Tibial nerve (tissue), 4 donors: ENCODE measurements around the gene FOXE3. TPM values are rescaled to one million over a fixed set of nuclear protein-coding genes. Genes with fewer than 3 reads are reported as not detected.
"Not testable (repeated sequence)": the region's sequence is repeated elsewhere in the genome, so short reads cannot be mapped to it uniquely, and the experiment has no call there.

Source experiments
- DNase-seq, 2 donors: peaks; one replicate each; pipeline ENCODE4 v3.0.0-alpha.2; 2019; ENCODE audit warnings: low spot score in 2 of 2
- H3K27ac ChIP-seq, 4 donors: fragments of 200-600 bp; sonication (generic) in 3 of 4; one replicate each; pipeline ENCODE4 v1.5.1; 2017 to 2019; ENCODE audit warnings: mild to moderate bottlenecking in 1 of 4
- H3K27me3 ChIP-seq, 2 donors: fragments of 200-600 bp; sonication (generic) in 1 of 2; one replicate each; pipeline versions ENCODE4 v1.5.1 to v1.6.0; 2017 to 2019
- H3K36me3 ChIP-seq, 3 donors: fragments of 200-600 bp; sonication (generic); one replicate each; pipeline ENCODE4 v1.5.1; 2018 to 2019
- H3K4me1 ChIP-seq, 4 donors: fragments of 200-600 bp; sonication (generic) in 3 of 4; one replicate each; pipeline ENCODE4 v1.5.1; 2017 to 2019
- H3K4me3 ChIP-seq, 4 donors: fragments of 200-600 bp; sonication (generic) in 3 of 4; one replicate each; pipeline ENCODE4 v1.5.1; 2017 to 2019; ENCODE audit warnings: mild to moderate bottlenecking in 1 of 4, moderate library complexity in 1 of 4
- H3K9me3 ChIP-seq, 4 donors: fragments of 200-600 bp; sonication (generic) in 3 of 4; one replicate each; pipeline ENCODE4 v1.5.1; 2017 to 2019
- CTCF ChIP-seq, 5 experiments: fragments of 200-600 bp in 3 of 5; fragments of 450-650 bp in 2 of 5; sonication (generic) in 3 of 5; IDR thresholded peaks; one replicate each; pipeline ENCODE4 v1.5.1; 2016 to 2019; ENCODE audit warnings: antibody characterized with exemption in 5 of 5, mild to moderate bottlenecking in 3 of 5, moderate library complexity in 2 of 5
- EP300 ChIP-seq, 2 donors: sonication (generic); formaldehyde crosslinking; IDR thresholded peaks; one replicate each; pipeline ENCODE4 v1.6.1; 2017; ENCODE audit warnings: antibody characterized with exemption in 2 of 2, mild to moderate bottlenecking in 1 of 2
- POLR2A ChIP-seq, 2 donors: fragments of 450-650 bp; IDR thresholded peaks; one replicate each; pipeline ENCODE4 v1.6.1; 2017; ENCODE audit warnings: antibody characterized with exemption in 2 of 2, mild to moderate bottlenecking in 2 of 2, moderate library complexity in 2 of 2
- WGBS, 2 donors: methylation state at CpG; one replicate each; pipeline ENCODE4 v1.1.5; 2018; 5-methylcytosine and 5-hydroxymethylcytosine counted together
- total RNA-seq, 4 donors: library from RNA; depleted of rRNA; stranded (reverse); fragments of >200 nt; gene quantifications; one replicate each; pipeline ENCODE4 v1.1.0, GENCODE V29; 2016

Gene FOXE3
- total RNA-seq, 4 donors from 2014 or later, result 0.21 to 0.98 TPM; not detected in 2

GRCh38 chr1:47452426-47452825 is 36.3 kb downstream of the FOXE3 start:
- TF ChIP-seq EP300 (IDR thresholded peaks at IDR 0.05) (no peak), POLR2A (IDR thresholded peaks at IDR 0.05) (no peak), CTCF (IDR thresholded peaks at IDR 0.05) (no peak)

GRCh38 chr1:47453910-47454309 is 37.8 kb downstream of the FOXE3 start:
- DNase-seq, H3K36me3 ChIP-seq, H3K4me3 ChIP-seq, H3K9me3 ChIP-seq, H3K27ac ChIP-seq: not testable (repeated sequence)
- peaks cover 0 to 18% (median 0%) of the 10 kb centered on the region in 4 donors for H3K4me1 ChIP-seq
- 81 to 85% methylated on average over 2 of the region's 2 CpGs for WGBS, 2 donors
- peaks cover 0 to 38% of the 10 kb centered on the region in 2 donors for H3K27me3 ChIP-seq

More at GRCh38 chr1:47452426-47452825, 36.3 kb downstream of the FOXE3 start:
- Histone ChIP-seq H3K36me3 (no peaks in the 10 kb centered on the region), H3K4me1 (peaks cover 0 to 20% (median 0%) of the 10 kb centered on the region in 4 donors), H3K4me3 (no peak overlapping the region), H3K9me3 (no peaks in the 10 kb centered on the region), H3K27ac (no peak overlapping the region), H3K27me3 (peaks cover 0 to 46% of the 10 kb centered on the region in 2 donors)
- DNase-seq, result no peak
- WGBS, 2 donors, result 73 to 77% methylated on average over 1 of the region's 1 CpG

GRCh38 chr1:47456250-47456649 is 40.2 kb downstream of the FOXE3 start:
- no peak overlapping the region for H3K27ac ChIP-seq
- H3K27me3 ChIP-seq, result peaks cover 0 to 34% of the 10 kb centered on the region in 2 donors
- no peaks in the 10 kb centered on the region for H3K36me3 ChIP-seq
- no peak for DNase-seq
- H3K4me1 ChIP-seq, result no peaks in the 10 kb centered on the region
- no peaks in the 10 kb centered on the region for H3K9me3 ChIP-seq
- WGBS, 2 donors, result 71 to 95% methylated on average over 4 of the region's 4 CpGs
- TF ChIP-seq POLR2A (IDR thresholded peaks at IDR 0.05) (no peak), CTCF (IDR thresholded peaks at IDR 0.05) (no peak), EP300 (IDR thresholded peaks at IDR 0.05) (no peak)
- H3K4me3 ChIP-seq, result no peak overlapping the region

GRCh38 chr1:47457547-47457946 is 41.5 kb downstream of the FOXE3 start:
- H3K27me3 ChIP-seq, result peaks cover 0 to 46% of the 10 kb centered on the region in 2 donors
- not testable (repeated sequence) for H3K4me1 ChIP-seq, DNase-seq, H3K9me3 ChIP-seq, H3K36me3 ChIP-seq, H3K27ac ChIP-seq, H3K4me3 ChIP-seq
- 87 to 90% methylated on average over 16 of the region's 16 CpGs for WGBS, 2 donors

GRCh38 chr1:47459253-47459788 is 43.2 kb downstream of the FOXE3 start:
- H3K27ac ChIP-seq, result no peak overlapping the region
- H3K27me3 ChIP-seq, result peaks cover 0 to 56% of the 10 kb centered on the region in 2 donors
- WGBS, 2 donors, result 34 to 37% methylated on average over 11 of the region's 11 CpGs
- no peak overlapping the region for H3K4me3 ChIP-seq
- H3K9me3 ChIP-seq, result no peaks in the 10 kb centered on the region
- H3K4me1 ChIP-seq, result no peaks in the 10 kb centered on the region
- DNase-seq, result no peak
- TF ChIP-seq EP300 (IDR thresholded peaks at IDR 0.05) (no peak), CTCF (IDR thresholded peaks at IDR 0.05) (no peak), POLR2A (IDR thresholded peaks at IDR 0.05) (no peak)
- H3K36me3 ChIP-seq, result no peaks in the 10 kb centered on the region

- 20% methylated on average over 5 of the region's 5 CpGs for WGBS, 2 donors
- peaks cover 0 to 51% of the 10 kb centered on the region in 2 donors for H3K27me3 ChIP-seq
Observed at GRCh38 chr1:47460040-47460439, 44.0 kb downstream of the FOXE3 start.

More at GRCh38 chr1:47460040-47460439, 44.0 kb downstream of the FOXE3 start:
- no peak for DNase-seq
- H3K9me3 ChIP-seq, result no peaks in the 10 kb centered on the region
- H3K27ac ChIP-seq, result no peak overlapping the region
- TF ChIP-seq CTCF (IDR thresholded peaks at IDR 0.05) (no peak), EP300 (IDR thresholded peaks at IDR 0.05) (no peak), POLR2A (IDR thresholded peaks at IDR 0.05) (no peak)
- H3K4me3 ChIP-seq, result no peak overlapping the region
- H3K4me1 ChIP-seq, result no peaks in the 10 kb centered on the region
- no peaks in the 10 kb centered on the region for H3K36me3 ChIP-seq
